Measurements from ENCODE around the gene KHDC1. TPM values are rescaled to one million over a fixed set of nuclear protein-coding genes. Genes with fewer than 3 reads are reported as not detected.

KHDC1 gene
- polyA plus RNA-seq, 1 donor from 2014 or later, result 1.5 TPM

GRCh38 chr6:73290435-73290834 is 27.4 kb upstream of the KHDC1 start:
- H4K20me1 ChIP-seq (ENCODE audit: insufficient read depth), result no peaks in the 10 kb centered on the region
- H3K27ac ChIP-seq (ENCODE audit: low read length), result no peak overlapping the region
- H2AFZ ChIP-seq (ENCODE audit: low read depth, low read length), result no peak overlapping the region
- TF ChIP-seq EP300 (conservative IDR thresholded peaks at IDR 0.05; ENCODE audit: poor library complexity, severe bottlenecking) (no peak), RAD21 (conservative IDR thresholded peaks at IDR 0.05) (no peak), EZH2 (IDR thresholded peaks at IDR 0.05; ENCODE audit: borderline replicate concordance, insufficient read depth, low read length, poor library complexity, severe bottlenecking) (no peak), REST (IDR thresholded peaks at IDR 0.05; ENCODE audit: borderline replicate concordance) (no peak), TAF1 (IDR thresholded peaks at IDR 0.05; ENCODE audit: low read depth) (no peak), POLR2AphosphoS5 (IDR thresholded peaks at IDR 0.05) (no peak), SMC3 (conservative IDR thresholded peaks at IDR 0.05; ENCODE audit: poor library complexity) (no peak), MXI1 (conservative IDR thresholded peaks at IDR 0.05; ENCODE audit: poor library complexity, severe bottlenecking) (no peak)
- TF ChIP-seq, protein P1, sequence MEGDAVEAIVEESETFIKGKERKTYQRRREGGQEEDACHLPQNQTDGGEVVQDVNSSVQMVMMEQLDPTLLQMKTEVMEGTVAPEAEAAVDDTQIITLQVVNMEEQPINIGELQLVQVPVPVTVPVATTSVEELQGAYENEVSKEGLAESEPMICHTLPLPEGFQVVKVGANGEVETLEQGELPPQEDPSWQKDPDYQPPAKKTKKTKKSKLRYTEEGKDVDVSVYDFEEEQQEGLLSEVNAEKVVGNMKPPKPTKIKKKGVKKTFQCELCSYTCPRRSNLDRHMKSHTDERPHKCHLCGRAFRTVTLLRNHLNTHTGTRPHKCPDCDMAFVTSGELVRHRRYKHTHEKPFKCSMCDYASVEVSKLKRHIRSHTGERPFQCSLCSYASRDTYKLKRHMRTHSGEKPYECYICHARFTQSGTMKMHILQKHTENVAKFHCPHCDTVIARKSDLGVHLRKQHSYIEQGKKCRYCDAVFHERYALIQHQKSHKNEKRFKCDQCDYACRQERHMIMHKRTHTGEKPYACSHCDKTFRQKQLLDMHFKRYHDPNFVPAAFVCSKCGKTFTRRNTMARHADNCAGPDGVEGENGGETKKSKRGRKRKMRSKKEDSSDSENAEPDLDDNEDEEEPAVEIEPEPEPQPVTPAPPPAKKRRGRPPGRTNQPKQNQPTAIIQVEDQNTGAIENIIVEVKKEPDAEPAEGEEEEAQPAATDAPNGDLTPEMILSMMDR (IDR thresholded peaks at IDR 0.05; ENCODE audit: poor library complexity, severe bottlenecking), result no peak
- H3K9me3 ChIP-seq (ENCODE audit: low read length), result no peaks in the 10 kb centered on the region
- no peaks in the 10 kb centered on the region for H3K9me2 ChIP-seq (ENCODE audit: insufficient read depth, low read length)
- H3K4me3 ChIP-seq (ENCODE audit: low read length), result no peak overlapping the region
- H3K27me3 ChIP-seq (ENCODE audit: insufficient read depth, low read depth, low read length), result no peaks in the 10 kb centered on the region
- no peaks in the 10 kb centered on the region for H3F3A ChIP-seq (ENCODE audit: insufficient read depth, low read length, poor library complexity, severe bottlenecking)
- H3K9ac ChIP-seq (ENCODE audit: low read length), result no peak overlapping the region
- H3K4me2 ChIP-seq (ENCODE audit: low read length), result no peak overlapping the region
- no peaks in the 10 kb centered on the region for H3K79me2 ChIP-seq (replicated peaks; ENCODE audit: insufficient read depth, low read length)
- H3K36me3 ChIP-seq (ENCODE audit: insufficient read depth, low read length), result no peaks in the 10 kb centered on the region

GRCh38 chr6:73286752-73287151 is 23.8 kb upstream of the KHDC1 start:
- TF ChIP-seq EZH2 (IDR thresholded peaks at IDR 0.05; ENCODE audit: borderline replicate concordance, insufficient read depth, low read length, poor library complexity, severe bottlenecking) (no peak), RAD21 (conservative IDR thresholded peaks at IDR 0.05) (no peak), TAF1 (IDR thresholded peaks at IDR 0.05; ENCODE audit: low read depth) (no peak), MXI1 (conservative IDR thresholded peaks at IDR 0.05; ENCODE audit: poor library complexity, severe bottlenecking) (no peak), REST (IDR thresholded peaks at IDR 0.05; ENCODE audit: borderline replicate concordance) (no peak), SMC3 (conservative IDR thresholded peaks at IDR 0.05; ENCODE audit: poor library complexity) (no peak), EP300 (conservative IDR thresholded peaks at IDR 0.05; ENCODE audit: poor library complexity, severe bottlenecking) (no peak), POLR2AphosphoS5 (IDR thresholded peaks at IDR 0.05) (no peak)
- TF ChIP-seq, protein P1 (IDR thresholded peaks at IDR 0.05; ENCODE audit: poor library complexity, severe bottlenecking), result no peak
- Histone ChIP-seq H3F3A (ENCODE audit: insufficient read depth, low read length, poor library complexity, severe bottlenecking) (no peaks in the 10 kb centered on the region), H3K79me2 (replicated peaks; ENCODE audit: insufficient read depth, low read length) (no peaks in the 10 kb centered on the region), H4K20me1 (ENCODE audit: insufficient read depth) (no peaks in the 10 kb centered on the region), H3K9me3 (ENCODE audit: low read length) (no peaks in the 10 kb centered on the region), H3K4me2 (ENCODE audit: low read length) (no peak overlapping the region), H3K27me3 (ENCODE audit: insufficient read depth, low read depth, low read length) (no peaks in the 10 kb centered on the region), H3K9ac (ENCODE audit: low read length) (no peak overlapping the region), H3K36me3 (ENCODE audit: insufficient read depth, low read length) (no peaks in the 10 kb centered on the region), H3K4me3 (ENCODE audit: low read length) (no peak overlapping the region), H2AFZ (ENCODE audit: low read depth, low read length) (no peak overlapping the region), H3K27ac (ENCODE audit: low read length) (no peak overlapping the region), H3K9me2 (ENCODE audit: insufficient read depth, low read length) (no peaks in the 10 kb centered on the region)

Measured in neural cell (in vitro differentiated cells).